SH-SY5Y (cell line): Measurements from ENCODE around the gene PROX2.
A peak's percentile ranks its signal among the peaks of the same experiment; 100 is the strongest.

Experiments used
- GATA2 ChIP-seq: IDR thresholded peaks from 2 replicates; pipeline ENCODE4 v1.6.1; 2011; ENCODE audit warnings: mild to moderate bottlenecking, low read depth, low read length
- GATA3 ChIP-seq: IDR thresholded peaks from 2 replicates; pipeline ENCODE4 v1.6.1; 2011; ENCODE audit warnings: low read depth, mild to moderate bottlenecking, low read length, moderate library complexity

PROX2 gene

GRCh38 chr14:74898083-74898482 lies 22.1 kb upstream of the PROX2 start:
- TF ChIP-seq GATA3 (no peak), GATA2 (no peak)

- TF ChIP-seq GATA3 (no peak), GATA2 (no peak)
Observed at GRCh38 chr14:74897642-74898041, 21.7 kb upstream of the PROX2 start.

GRCh38 chr14:74896400-74896799 lies 20.5 kb upstream of the PROX2 start:
- TF ChIP-seq GATA2 (no peak), GATA3 (no peak)

- TF ChIP-seq GATA3 (no peak), GATA2 (no peak)
Observed at GRCh38 chr14:74893614-74894091, 17.7 kb upstream of the PROX2 start.

- TF ChIP-seq GATA3 (no peak), GATA2 (no peak)
Observed at GRCh38 chr14:74892745-74893144, 16.8 kb upstream of the PROX2 start.

- TF ChIP-seq GATA3 (no peak), GATA2 (no peak)
Observed at GRCh38 chr14:74891870-74892269, 15.9 kb upstream of the PROX2 start.

GRCh38 chr14:74890262-74890661 lies 14.3 kb upstream of the PROX2 start:
- TF ChIP-seq GATA3 (no peak), GATA2 (no peak)

- no peak for TF ChIP-seq GATA3
- peak; percentile 40; the same call in 1 of the 2 replicates for TF ChIP-seq GATA2
Observed at GRCh38 chr14:74888164-74889158, 12.5 kb upstream of the PROX2 start.

GRCh38 chr14:74886001-74886400 lies 10.1 kb upstream of the PROX2 start:
- TF ChIP-seq GATA3: no peak

- TF ChIP-seq GATA3: no peak
- no peak for TF ChIP-seq GATA2
Observed at GRCh38 chr14:74882103-74882920, 6.4 kb upstream of the PROX2 start.

GRCh38 chr14:74881431-74882102 lies 5.6 kb upstream of the PROX2 start, which contains the start of gene DLST:
Gene DLST, plus strand, starts transcription at chr14:74881916. Its CDS starts 38 bp downstream, at chr14:74881954.
- TF ChIP-seq GATA2 (no peak), GATA3 (no peak)

- TF ChIP-seq GATA2: no peak
- no peak for TF ChIP-seq GATA3
Observed at GRCh38 chr14:74879427-74880182, 3.7 kb upstream of the PROX2 start.

- no peak for TF ChIP-seq GATA2
- no peak for TF ChIP-seq GATA3
Observed at GRCh38 chr14:74875204-74875603, 741 bp downstream of the PROX2 start.

GRCh38 chr14:74871819-74872218 lies 4.1 kb downstream of the PROX2 start:
- TF ChIP-seq GATA2: no peak
- no peak for TF ChIP-seq GATA3

GRCh38 chr14:74868739-74869138 lies 7.2 kb downstream of the PROX2 start:
- TF ChIP-seq GATA2: no peak
- TF ChIP-seq GATA3: no peak
